Measurements from ENCODE around the gene HOGA1.

DNA sequence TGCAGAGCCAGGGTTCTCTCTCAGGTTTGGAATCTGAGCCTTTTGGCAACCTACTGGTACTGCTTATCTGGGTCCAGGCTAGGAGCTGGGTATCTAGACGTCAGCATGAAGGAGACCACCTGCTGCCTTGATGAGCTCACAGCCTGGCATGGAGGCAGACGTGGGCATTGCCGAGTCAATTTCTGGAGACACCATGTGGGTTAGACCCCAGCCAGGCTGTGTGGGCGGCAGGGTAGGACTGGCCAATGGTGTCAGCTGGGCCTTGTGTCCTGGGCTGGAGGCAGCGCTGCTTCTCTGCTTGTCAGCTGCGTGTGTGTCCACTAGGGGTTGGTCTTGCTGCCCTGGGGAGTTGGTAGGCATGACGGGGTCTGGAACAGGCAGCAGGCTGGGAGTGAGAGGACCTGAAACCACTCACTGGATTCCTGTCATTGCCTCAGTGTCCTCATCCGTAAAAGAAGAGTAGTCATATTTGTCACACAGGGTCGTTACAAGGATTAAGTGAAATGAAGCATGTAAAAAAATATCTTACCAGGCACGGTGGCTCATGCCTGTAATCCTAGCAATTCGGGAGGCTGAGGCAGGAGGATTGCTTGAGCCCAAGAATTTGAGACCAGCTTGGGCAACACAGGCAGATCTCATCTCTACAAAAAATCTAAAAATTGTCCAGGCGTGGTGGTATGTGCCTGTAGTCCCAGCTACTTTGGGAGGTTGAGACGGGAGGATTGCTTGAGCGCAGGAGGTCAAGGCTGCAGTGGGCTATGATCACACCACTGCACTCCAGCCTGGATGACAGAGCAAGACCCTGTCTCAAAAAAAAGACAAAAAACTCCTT, 43.3 kb upstream of the HOGA1 start:
- no peak for TF ChIP-seq POLR2AphosphoS5 (IDR thresholded peaks at IDR 0.05; ENCODE audit: low read depth, low read length)
- no peak for TF ChIP-seq POLR2A (IDR thresholded peaks at IDR 0.05; ENCODE audit: low read depth, low read length)
- TF ChIP-seq TAF1 (IDR thresholded peaks at IDR 0.05; ENCODE audit: low read depth, low read length) = no peak

All from GM12891 (cell line).